ENCODE results near the gene DBP. TPM values are rescaled to one million over a fixed set of nuclear protein-coding genes. Genes with fewer than 3 reads are reported as not detected.

Gene DBP
- total and polyA plus RNA-seq, 10 of the 15 experiments (the other 5 are each of a cell fraction or from before 2014, with no cell fraction given) = 2.0 to 10.6 (median 6.9) TPM

- TF ChIP-seq REST (IDR thresholded peaks at IDR 0.05; ENCODE audit: low read depth, low read length) (no peak), MAX (IDR thresholded peaks at IDR 0.05; ENCODE audit: low read depth, low read length) (no peak), POLR2A (IDR thresholded peaks at IDR 0.05; ENCODE audit: low read depth, low read length) (peak; percentile 72), RELB (IDR thresholded peaks at IDR 0.05; ENCODE audit: low read depth) (no peak), RUNX3 (IDR thresholded peaks at IDR 0.05; ENCODE audit: low read length) (no peak), PML (IDR thresholded peaks at IDR 0.05; ENCODE audit: low read length) (no peak), BACH1 (IDR thresholded peaks at IDR 0.05; ENCODE audit: borderline replicate concordance) (peak; percentile 55), SREBF1 (IDR thresholded peaks at IDR 0.05; ENCODE audit: low read length) (no peak), MEF2A (IDR thresholded peaks at IDR 0.05; ENCODE audit: insufficient read depth, low read depth, low read length) (no peak), PAX8 (IDR thresholded peaks at IDR 0.05) (no peak), MTA2 (IDR thresholded peaks at IDR 0.05; ENCODE audit: low read depth) (no peak), TBL1XR1 (IDR thresholded peaks at IDR 0.05; ENCODE audit: low read depth, low read length) (no peak), ZNF687 (IDR thresholded peaks at IDR 0.05) (peak; percentile 59; the same call in 1 of the 2 replicates), FOXK2 (IDR thresholded peaks at IDR 0.05) (no peak), WRNIP1 (IDR thresholded peaks at IDR 0.05; ENCODE audit: borderline replicate concordance, low read depth, low read length) (no peak), BHLHE40 (IDR thresholded peaks at IDR 0.05; ENCODE audit: borderline replicate concordance in 1 of 2, low read depth in 2 of 2, low read length in 1 of 2) (peak; percentile 39 to 83; a peak in 2 of 4 replicates), ELK1 (IDR thresholded peaks at IDR 0.05; ENCODE audit: low read depth, low read length) (no peak)
Observed at GRCh38 chr19:48635263-48635965, 1.8 kb downstream of the DBP start (continued).
